Measurements from ENCODE around the gene ELMOD3.
A peak's percentile ranks its signal among the peaks of the same experiment; 100 is the strongest.
"Not testable (repeated sequence)": the region's sequence is repeated elsewhere in the genome, so short reads cannot be mapped to it uniquely, and the experiment has no call there.

ELMOD3 gene

GRCh38 chr2:85330839-85331636 is 23.5 kb upstream of the ELMOD3 start:
- no peak for DNase-seq (ENCODE audit: low spot score)
- peak; percentile 4 for TF ChIP-seq CTCF (IDR thresholded peaks at IDR 0.05; ENCODE audit: extremely low read depth, insufficient read depth, missing control alignments)
- in situ Hi-C loops (cut with MboI; ENCODE audit: low pct_unique_long_range_greater_than_20kb, low sequenced_read_pairs, unreplicated experiment), result no loop called here

- in situ Hi-C loops (cut with MboI; ENCODE audit: low pct_unique_long_range_greater_than_20kb, low sequenced_read_pairs, unreplicated experiment); DNase-seq (ENCODE audit: low spot score): not testable (repeated sequence)
Measured at GRCh38 chr2:85333877-85334276, 20.7 kb upstream of the ELMOD3 start.

GRCh38 chr2:85334928-85335327 is 19.6 kb upstream of the ELMOD3 start:
- in situ Hi-C loops (cut with MboI; ENCODE audit: low pct_unique_long_range_greater_than_20kb, low sequenced_read_pairs, unreplicated experiment), result no loop called here
- TF ChIP-seq CTCF (IDR thresholded peaks at IDR 0.05; ENCODE audit: extremely low read depth, insufficient read depth, missing control alignments), result no peak
- no peak for DNase-seq (ENCODE audit: low spot score)

- no peak for TF ChIP-seq CTCF (IDR thresholded peaks at IDR 0.05; ENCODE audit: extremely low read depth, insufficient read depth, missing control alignments)
- no peak for DNase-seq (ENCODE audit: low spot score)
- in situ Hi-C loops (cut with MboI; ENCODE audit: low pct_unique_long_range_greater_than_20kb, low sequenced_read_pairs, unreplicated experiment), result no loop called here
Measured at GRCh38 chr2:85340034-85340892, 14.3 kb upstream of the ELMOD3 start.

- no peak for TF ChIP-seq CTCF (IDR thresholded peaks at IDR 0.05; ENCODE audit: extremely low read depth, insufficient read depth, missing control alignments)
- DNase-seq (ENCODE audit: low spot score), result no peak
- in situ Hi-C loops (cut with MboI; ENCODE audit: low pct_unique_long_range_greater_than_20kb, low sequenced_read_pairs, unreplicated experiment), result no loop called here
Measured at GRCh38 chr2:85341269-85342029, 13.1 kb upstream of the ELMOD3 start.

- in situ Hi-C loops (cut with MboI; ENCODE audit: low pct_unique_long_range_greater_than_20kb, low sequenced_read_pairs, unreplicated experiment), result no loop called here
- TF ChIP-seq CTCF (IDR thresholded peaks at IDR 0.05; ENCODE audit: extremely low read depth, insufficient read depth, missing control alignments), result no peak
- no peak for DNase-seq (ENCODE audit: low spot score)
Measured at GRCh38 chr2:85342156-85342555, 12.4 kb upstream of the ELMOD3 start.

- DNase-seq (ENCODE audit: low spot score); in situ Hi-C loops (cut with MboI; ENCODE audit: low pct_unique_long_range_greater_than_20kb, low sequenced_read_pairs, unreplicated experiment): not testable (repeated sequence)
Measured at GRCh38 chr2:85343207-85343895, 11.2 kb upstream of the ELMOD3 start.

Measured in GM13977 (cell line).